Osteocyte (in vitro differentiated cells): ENCODE data around the gene CYTH2. TPM values are rescaled to one million over a fixed set of nuclear protein-coding genes. Genes with fewer than 3 reads are reported as not detected.

Source experiments
- DNase-seq: peaks from one replicate; pipeline ENCODE4 v3.0.0; 2021; ENCODE audit warnings: mixed read lengths; ENCODE audit not compliant: unreplicated experiment; ENCODE audit errors: extremely low spot score
- H3K27ac Mint-ChIP-seq: one replicate; pipeline ENCODE4 v1.8.0; 2021; ENCODE audit warnings: mild to moderate bottlenecking, mixed read lengths; ENCODE audit not compliant: unreplicated experiment
- H3K27me3 Mint-ChIP-seq: one replicate; pipeline ENCODE4 v1.8.0; 2021; ENCODE audit warnings: mixed read lengths; ENCODE audit not compliant: unreplicated experiment
- H3K36me3 Mint-ChIP-seq: one replicate; pipeline ENCODE4 v1.8.0; 2021; ENCODE audit warnings: mixed read lengths; ENCODE audit not compliant: unreplicated experiment
- H3K4me1 Mint-ChIP-seq: one replicate; pipeline ENCODE4 v1.8.0; 2021; ENCODE audit warnings: mixed read lengths; ENCODE audit not compliant: unreplicated experiment
- H3K4me3 Mint-ChIP-seq: one replicate; pipeline ENCODE4 v1.8.0; 2021; ENCODE audit warnings: mild to moderate bottlenecking, moderate library complexity, mixed read lengths; ENCODE audit not compliant: unreplicated experiment
- H3K9me3 Mint-ChIP-seq: one replicate; pipeline ENCODE4 v1.8.0; 2021; ENCODE audit warnings: mixed read lengths; ENCODE audit not compliant: unreplicated experiment
- CTCF ChIP-seq: fragments of 200-600 bp; sonication (generic); IDR thresholded peaks from 2 replicates; pipeline ENCODE4 v1.5.0; 2021; ENCODE audit warnings: antibody characterized with exemption, mild to moderate bottlenecking, moderate library complexity
- total RNA-seq: library from RNA; stranded (reverse); gene quantifications from 2 replicates; pipeline ENCODE4 v1.2.1, GENCODE V29; 2021

Gene CYTH2
- total RNA-seq, 1 donor from 2014 or later = 107 TPM

- Mint-ChIP-seq H3K9me3 (no peaks in the 10 kb centered on the region), H3K27ac (no peak overlapping the region), H3K4me3 (no peak overlapping the region), H3K36me3 (no peaks in the 10 kb centered on the region), H3K27me3 (peaks cover 9% of the 10 kb centered on the region), H3K4me1 (peaks cover 10% of the 10 kb centered on the region)
- DNase-seq = no peak
- TF ChIP-seq CTCF = no peak
Observed at GRCh38 chr19:48509467-48510194, 40.5 kb downstream of the CYTH2 start.

GRCh38 chr19:48510421-48511268, 41.5 kb downstream of the CYTH2 start:
- Mint-ChIP-seq H3K9me3 (no peaks in the 10 kb centered on the region), H3K4me1 (peaks cover 10% of the 10 kb centered on the region), H3K27me3 (peaks cover 9% of the 10 kb centered on the region), H3K4me3 (no peak overlapping the region), H3K36me3 (no peaks in the 10 kb centered on the region), H3K27ac (no peak overlapping the region)
- no peak for TF ChIP-seq CTCF
- no peak for DNase-seq

GRCh38 chr19:48511321-48511731, 42.2 kb downstream of the CYTH2 start:
- no peak for DNase-seq
- Mint-ChIP-seq H3K27me3 (peaks cover 9% of the 10 kb centered on the region), H3K27ac (no peak overlapping the region), H3K4me3 (no peak overlapping the region), H3K36me3 (no peaks in the 10 kb centered on the region), H3K9me3 (no peaks in the 10 kb centered on the region), H3K4me1 (peaks cover 10% of the 10 kb centered on the region)
- no peak for TF ChIP-seq CTCF

GRCh38 chr19:48511800-48512503, 42.8 kb downstream of the CYTH2 start, which contains the start of gene LMTK3:
Gene LMTK3, minus strand, starts transcription at chr19:48511835. Its CDS starts 259 bp downstream, at chr19:48511576.
- peaks cover 10% of the 10 kb centered on the region for H3K4me1 Mint-ChIP-seq
- no peak within 1 kb of the TSS for H3K27ac Mint-ChIP-seq
- no peaks in the 10 kb centered on the region for H3K9me3 Mint-ChIP-seq
- H3K36me3 Mint-ChIP-seq = no peaks in the 10 kb centered on the region
- no peak within 1 kb of the TSS for H3K4me3 Mint-ChIP-seq
- no peak for DNase-seq
- peaks cover 9% of the 10 kb centered on the region for H3K27me3 Mint-ChIP-seq
- no peak for TF ChIP-seq CTCF
